SIG-M5 treated with dmso at 0.1 percent for 504 hours (cell line): Measurements from ENCODE around the gene LCE1A.

Experiments
- DNase-seq: peaks from one replicate; lab custom pipeline; 2025; ENCODE audit not compliant: unreplicated experiment; lab: John Stamatoyannopoulos, UW

LCE1A gene

GRCh38 chr1:152827173-152827572, at the start of gene LCE1A:
LCE1A (plus strand) TSS chr1:152827473; CDS start chr1:152827473, 0 bp downstream.
- no peak for DNase-seq

GRCh38 chr1:152777510-152778137, 49.6 kb upstream of the LCE1A start:
- DNase-seq: no peak

GRCh38 chr1:152783095-152783494, 44.2 kb upstream of the LCE1A start:
- DNase-seq: no peak

GRCh38 chr1:152786077-152786476, 41.2 kb upstream of the LCE1A start, which contains the start of gene LCE1E:
LCE1E (plus strand) TSS chr1:152786257; CDS start chr1:152787300, 1,043 bp downstream.
- DNase-seq: no peak

- no peak for DNase-seq
These were observed 31.6 kb upstream of the LCE1A start for GRCh38 chr1:152795686-152796085.

GRCh38 chr1:152796421-152796820, 30.9 kb upstream of the LCE1A start, which contains the start of gene LCE1D:
LCE1D (plus strand) TSS chr1:152796721; CDS start chr1:152797795, 1,074 bp downstream.
- DNase-seq: no peak

- no peak for DNase-seq
These were observed 25.9 kb upstream of the LCE1A start for GRCh38 chr1:152801333-152801732.

- DNase-seq: no peak
These were observed 20.7 kb upstream of the LCE1A start, which contains the start of gene LCE1C for GRCh38 chr1:152806576-152806975. LCE1C (minus strand) TSS chr1:152806651; CDS start chr1:152805478, 1,173 bp downstream.

GRCh38 chr1:152811050-152811449, 16.2 kb upstream of the LCE1A start:
- no peak for DNase-seq

- DNase-seq: no peak
These were observed 15.6 kb upstream of the LCE1A start, which contains the start of gene LCE1B for GRCh38 chr1:152811671-152812070. LCE1B (plus strand) TSS chr1:152811971; CDS start chr1:152812447, 476 bp downstream.

- no peak for DNase-seq
These were observed 10.0 kb upstream of the LCE1A start for GRCh38 chr1:152817309-152817708.

GRCh38 chr1:152823294-152823693, 4.0 kb upstream of the LCE1A start:
- DNase-seq: no peak

- DNase-seq: no peak
These were observed 2.3 kb upstream of the LCE1A start for GRCh38 chr1:152824964-152825363.

- DNase-seq: no peak
These were observed 9.6 kb downstream of the LCE1A start for GRCh38 chr1:152836870-152837269.

- no peak for DNase-seq
These were observed 15.3 kb downstream of the LCE1A start, which contains the start of gene LCE6A for GRCh38 chr1:152842556-152842955. LCE6A (plus strand) TSS chr1:152842856; CDS start chr1:152843521, 665 bp downstream.

GRCh38 chr1:152855661-152856060, 28.4 kb downstream of the LCE1A start:
- no peak for DNase-seq

- no peak for DNase-seq
These were observed 30.8 kb downstream of the LCE1A start for GRCh38 chr1:152858062-152858461.

- DNase-seq: no peak
These were observed 32.4 kb downstream of the LCE1A start, which contains the start of gene LCE7A for GRCh38 chr1:152859696-152860095. LCE7A (plus strand) TSS chr1:152859996; CDS start chr1:152860698, 702 bp downstream.

- DNase-seq: no peak
These were observed 32.9 kb downstream of the LCE1A start for GRCh38 chr1:152860129-152860528.

GRCh38 chr1:152861374-152861773, 34.1 kb downstream of the LCE1A start:
- DNase-seq: no peak

GRCh38 chr1:152864443-152864842, 37.2 kb downstream of the LCE1A start:
- DNase-seq: no peak

- DNase-seq: no peak
These were observed 39.0 kb downstream of the LCE1A start for GRCh38 chr1:152866321-152866720.
